GM12878 (cell line): ENCODE data around the gene CAMTA1. TPM values are rescaled to one million over a fixed set of nuclear protein-coding genes. Genes with fewer than 3 reads are reported as not detected.

Source experiments
- ATAC-seq: fragments of 200-7000 bp; cut with Tn5 transposase; 3 replicates; pipeline ENCODE4 v1.9.1; 2020; ENCODE audit warnings: mild to moderate bottlenecking, moderate library complexity
- BruUV-seq: library from RNA; stranded (reverse); fragments of 400-500 nt; replicated peaks from 2 replicates; lab custom pipeline; 2021; lab: Mats Ljungman, UMichigan
- CTCF ChIA-PET: fragments of 300-600 bp; sonication (Branson Sonifier 250); formaldehyde crosslinking; extraction: SDS; loops from one replicate; lab custom pipeline; 2021; ENCODE audit warnings: inconsistent platforms; lab: Yijun Ruan, JAX
- POLR2A ChIA-PET: fragments of 350-600 bp; formaldehyde crosslinking; extraction: SDS; loops from one replicate; lab custom pipeline; 2021; ENCODE audit warnings: inconsistent platforms; lab: Charles Lee
- RAD21 ChIA-PET: fragments of 300-600 bp; sonication (Branson Sonifier 250); formaldehyde crosslinking; loops from one replicate; lab custom pipeline; 2023; ENCODE audit warnings: antibody characterized with exemption; ENCODE audit not compliant: unreplicated experiment; lab: Charles Lee
- SMC1A ChIA-PET: fragments of 300-600 bp; sonication (Branson Sonifier 250); formaldehyde crosslinking; loops from one replicate; lab custom pipeline; 2023; ENCODE audit not compliant: unreplicated experiment, uncharacterized antibody; lab: Charles Lee
- DNase-seq: peaks from one replicate; pipeline ENCODE4 v3.0.0-alpha.2; 2011; ENCODE audit warnings: low read depth, low spot score
- FAIRE-seq: peaks from 3 replicates; lab custom pipeline; 2011; peaks lifted over from hg19 to GRCh38; lab: Jason Lieb, UNC
- H2AFZ ChIP-seq: 2 replicates; pipeline ENCODE4 v1.6.0; 2011; ENCODE audit warnings: low read depth, low read length, control low read depth; ENCODE audit not compliant: control insufficient read depth
- H3K27ac ChIP-seq: 2 replicates; pipeline ENCODE4 v1.5.1; 2011; ENCODE audit warnings: control low read depth; ENCODE audit not compliant: control insufficient read depth, insufficient read depth
- H3K27me3 ChIP-seq, 2 experiments: replicated peaks in 1 of 2; 2 replicates each; pipeline versions ENCODE4 v1.6.0 to v1.6.1; 2011; ENCODE audit warnings: low read length in 1 of 2; ENCODE audit not compliant: control insufficient read depth in 2 of 2, insufficient read depth in 2 of 2
- H3K36me3 ChIP-seq, 2 experiments: 2 replicates each; pipeline ENCODE4 v1.5.1; 2011; ENCODE audit warnings: low read length in 1 of 2; ENCODE audit not compliant: control insufficient read depth in 2 of 2, insufficient read depth in 2 of 2
- H3K4me1 ChIP-seq: 2 replicates; pipeline ENCODE4 v1.6.1; 2011; ENCODE audit warnings: mild to moderate bottlenecking, low read length, moderate library complexity, mixed read lengths; ENCODE audit not compliant: control insufficient read depth, insufficient read depth
- H3K4me2 ChIP-seq: 2 replicates; pipeline ENCODE4 v1.6.0; 2011; ENCODE audit warnings: control low read depth; ENCODE audit not compliant: control insufficient read depth, insufficient read depth
- H3K4me3 ChIP-seq: fragments of 200-600 bp; sonication (generic); 2 replicates; pipeline ENCODE4 v1.5.1; 2016
- H3K79me2 ChIP-seq: 2 replicates; pipeline ENCODE4 v1.6.0; 2011; ENCODE audit warnings: low read length; ENCODE audit not compliant: control insufficient read depth, insufficient read depth
- H3K9ac ChIP-seq: 2 replicates; pipeline ENCODE4 v1.8.0; 2011; ENCODE audit warnings: low read length, control low read depth, mixed read lengths; ENCODE audit not compliant: control insufficient read depth, insufficient read depth
- H3K9me3 ChIP-seq: replicated peaks from 3 replicates; pipeline ENCODE4 v1.5.1; 2011; ENCODE audit warnings: mild to moderate bottlenecking, low read length; ENCODE audit not compliant: control insufficient read depth, insufficient read depth
- H4K20me1 ChIP-seq: 2 replicates; pipeline ENCODE4 v1.6.0; 2011; ENCODE audit not compliant: control insufficient read depth, insufficient read depth
- BCL11A ChIP-seq: IDR thresholded peaks from 2 replicates; pipeline ENCODE4 v1.6.1; 2011; ENCODE audit warnings: low read depth, low read length
- E2F8 ChIP-seq: fragments of 450-650 bp; IDR thresholded peaks from 2 replicates; pipeline ENCODE4 v1.6.1; 2018; ENCODE audit warnings: mild to moderate bottlenecking, low read depth, moderate library complexity; ENCODE audit not compliant: partially characterized antibody
- EZH2 ChIP-seq: IDR thresholded peaks from 2 replicates; pipeline ENCODE4 v1.6.1; 2012; ENCODE audit warnings: low read depth, mild to moderate bottlenecking, control low read depth, inconsistent platforms, low read length, borderline replicate concordance; ENCODE audit not compliant: control insufficient read depth
- FOS ChIP-seq: IDR thresholded peaks from 3 replicates; pipeline ENCODE4 v1.6.1; 2011; ENCODE audit warnings: borderline replicate concordance; ENCODE audit not compliant: insufficient read length; ENCODE audit errors: extremely low read depth
- GABPA ChIP-seq: IDR thresholded peaks from 2 replicates; pipeline ENCODE4 v1.6.1; 2014; ENCODE audit warnings: antibody characterized with exemption, low read depth, mild to moderate bottlenecking, inconsistent platforms
- LARP7 ChIP-seq: fragments of 450-650 bp; IDR thresholded peaks from 2 replicates; pipeline ENCODE4 v1.6.1; 2017; ENCODE audit warnings: mild to moderate bottlenecking
- TCF12 ChIP-seq: IDR thresholded peaks from 2 replicates; pipeline ENCODE4 v1.6.1; 2011; ENCODE audit warnings: low read depth, mild to moderate bottlenecking, low read length
- USF2 ChIP-seq: IDR thresholded peaks from 2 replicates; pipeline ENCODE4 v1.6.1; 2011; ENCODE audit warnings: low read depth, low read length, improper control_type of control experiment, borderline replicate concordance
- ZBTB40 ChIP-seq: fragments of 450-650 bp; IDR thresholded peaks from 2 replicates; pipeline ENCODE4 v1.6.1; 2016; ENCODE audit warnings: mild to moderate bottlenecking, moderate library complexity, borderline replicate concordance
- ZNF592 ChIP-seq: fragments of 450-650 bp; IDR thresholded peaks from 2 replicates; pipeline ENCODE4 v1.6.1; 2017; ENCODE audit warnings: mild to moderate bottlenecking, moderate library complexity
- whole genome bisulfite sequencing: methylation state at CpG from one replicate; pipeline ENCODE4 v1.1.6; 2016; ENCODE audit warnings: low lambda C conversion rate; ENCODE audit not compliant: insufficient replicate concordance, insufficient coverage; ENCODE audit errors: missing lambda C conversion rate; 5-methylcytosine and 5-hydroxymethylcytosine counted together
- in situ Hi-C: fragments of 300-500 bp; cut with MboI; formaldehyde crosslinking; loops from 9 replicates; pipeline ENCODE4 v1.14.3; 2018; ENCODE audit warnings: mixed read lengths
- intact Hi-C: fragments of 100-400 bp; cut with micrococcal nuclease; formaldehyde crosslinking; loops from one replicate; pipeline ENCODE4 v1.14.2; 2022; ENCODE audit not compliant: unreplicated experiment
- polyA plus RNA-seq, 11 experiments: library from polyadenylated mRNA; depleted of rRNA in 4 of 11; unstranded in 6 of 11; stranded (reverse) in 5 of 11; fragments of >200 nt; fragmentation: Nextera tagmentation in 4 of 11; fragmentation: Illumina TruSeq in 1 of 11; extraction: Ambion mirVana in 4 of 11; extraction: Trizol in 1 of 11; gene quantifications; 1 replicate in 1 of 11; 2 replicates in 10 of 11; pipeline versions ENCODE4 v1.2.1 to v1.2.3, GENCODE V29; 2011 to 2016; ENCODE audit warnings: inconsistent platforms in 2 of 11, missing spikeins in 2 of 11, low read depth in 1 of 11
- total RNA-seq, 4 experiments: library from RNA; depleted of rRNA in 3 of 4; stranded (reverse); fragments of >200 nt in 3 of 4; fragmentation: Illumina TruSeq in 1 of 4; extraction: Trizol in 1 of 4; gene quantifications; 2 replicates each; pipeline versions ENCODE4 v1.2.1 to v1.2.3, GENCODE V29; 2013 to 2021

Gene CAMTA1
- total and polyA plus RNA-seq, 10 of the 15 experiments (the other 5 are each of a cell fraction or from before 2014, with no cell fraction given): 37.7 to 148 (median 76.4) TPM

- TF ChIP-seq E2F8 (no peak), TCF12 (no peak), ZBTB40 (peak; percentile 26; the same call in 1 of the 2 replicates)
Observed at GRCh38 chr1:7259955-7260354, 474.7 kb downstream of the CAMTA1 start (continued).

- no peak overlapping the region for H3K27ac ChIP-seq
- CTCF ChIA-PET: no interaction called here
- H3K4me2 ChIP-seq: no peak overlapping the region
- H2AFZ ChIP-seq: no peak overlapping the region
- FAIRE-seq: no peak
- no peak for DNase-seq
- no peak overlapping the region for H3K9ac ChIP-seq
- H3K4me1 ChIP-seq: no peaks in the 10 kb centered on the region
- H3K9me3 ChIP-seq: no peaks in the 10 kb centered on the region
- POLR2A ChIA-PET: no interaction called here
- 42% methylated on average over 8 of the region's 8 CpGs for WGBS
- in situ Hi-C loops (no loop called here), intact Hi-C loops (no loop called here)
- SMC1A ChIA-PET: interaction anchor here (0.7 kb wide), 1 partner anchor 21 kb away, joined by 3 read pairs; no protein-coding TSS in a partner anchor
- H4K20me1 ChIP-seq: no peaks in the 10 kb centered on the region
- no peaks in the 10 kb centered on the region for H3K79me2 ChIP-seq
- no peak for ATAC-seq
- no peaks in the 10 kb centered on the region for H3K27me3 ChIP-seq
- no peaks in the 10 kb centered on the region for H3K36me3 ChIP-seq
- BruUV-seq: no TSS peak
- no peak overlapping the region for H3K4me3 ChIP-seq
- RAD21 ChIA-PET: no interaction called here
- no peak for TF ChIP-seq BCL11A
- no peak for TF ChIP-seq EZH2
- no peak for TF ChIP-seq ZNF592
- no peak for TF ChIP-seq FOS
- TF ChIP-seq GABPA: no peak
- TF ChIP-seq USF2: no peak
- TF ChIP-seq LARP7: no peak
Observed at GRCh38 chr1:7261490-7261889, 476.2 kb downstream of the CAMTA1 start.
